Naive thymus-derived CD8-positive, alpha-beta T cell (primary cell): ENCODE data around the gene SLC16A3. TPM values are rescaled to one million over a fixed set of nuclear protein-coding genes. Genes with fewer than 3 reads are reported as not detected.
"Not testable (repeated sequence)": the region's sequence is repeated elsewhere in the genome, so short reads cannot be mapped to it uniquely, and the experiment has no call there.

ENCODE experiments used
- ATAC-seq, 2 donors: fragments of 150-1000 bp; cut with Tn5 transposase in 1 of 2; sonication (Bioruptor Pico), chemical (Tn5 transposase) in 1 of 2; 1 replicate in 1 of 2; 2 replicates in 1 of 2; pipeline ENCODE4 v1.10.0; 2021; ENCODE audit warnings: mild to moderate bottlenecking in 2 of 2, moderate library complexity in 2 of 2
- POLR2A ChIA-PET: fragments of 350-600 bp; sonication (Branson Sonifier 250); formaldehyde crosslinking; loops from one replicate; lab custom pipeline; 2021; ENCODE audit warnings: antibody characterized with exemption; lab: Charles Lee
- DNase-seq, 10 donors: peaks; one replicate each; pipeline versions ENCODE4 v3.0.0 to v3.0.0-alpha.2; 2020 to 2022
- H3K27ac Mint-ChIP-seq, 10 donors: one replicate each; pipeline ENCODE4 v1.8.0; 2020 to 2022; ENCODE audit warnings: mild to moderate bottlenecking in 10 of 10, mixed read lengths in 10 of 10, moderate library complexity in 4 of 10, inconsistent platforms in 1 of 10
- H3K27me3 Mint-ChIP-seq, 5 donors: one replicate each; pipeline ENCODE4 v1.8.0; 2021 to 2022; ENCODE audit warnings: mixed read lengths in 5 of 5
- H3K36me3 Mint-ChIP-seq, 3 donors: one replicate each; pipeline ENCODE4 v1.8.0; 2020 to 2022; ENCODE audit warnings: mixed read lengths in 3 of 3, mild to moderate bottlenecking in 2 of 3, inconsistent platforms in 1 of 3
- H3K4me1 Mint-ChIP-seq, 4 donors: one replicate each; pipeline ENCODE4 v1.8.0; 2021 to 2022; ENCODE audit warnings: mixed read lengths in 4 of 4
- H3K4me3 Mint-ChIP-seq, 10 donors: one replicate each; pipeline ENCODE4 v1.8.0; 2020 to 2022; ENCODE audit warnings: mild to moderate bottlenecking in 10 of 10, mixed read lengths in 10 of 10, moderate library complexity in 6 of 10, inconsistent platforms in 1 of 10
- H3K9me3 Mint-ChIP-seq, 9 donors: one replicate each; pipeline ENCODE4 v1.8.0; 2020 to 2022; ENCODE audit warnings: mixed read lengths in 9 of 9, mild to moderate bottlenecking in 3 of 9, inconsistent platforms in 1 of 9, moderate library complexity in 1 of 9
- polyA plus RNA-seq, 3 donors: library from polyadenylated mRNA; unstranded; fragments of 300-500 nt; fragmentation: Illumina TruSeq; gene quantifications; one replicate each; pipeline ENCODE4 v1.2.3, GENCODE V29; 2021
- total RNA-seq, 8 experiments: library from RNA in 2 of 8; stranded (reverse) in 2 of 8; gene quantifications; one replicate each; pipeline ENCODE4 v1.2.3 and lab custom pipeline; 2021 to 2026

Gene SLC16A3
- total and polyA plus RNA-seq, 5 experiments from 2014 or later = 0.91 to 11.6 (median 1.5) TPM

- H3K4me1 Mint-ChIP-seq = peaks cover 26 to 43% (median 33%) of the 10 kb centered on the region in 4 donors
- no peak for DNase-seq
- peaks cover 0 to 82% (median 33%) of the 10 kb centered on the region in 3 donors for H3K36me3 Mint-ChIP-seq
- no peaks in the 10 kb centered on the region for H3K9me3 Mint-ChIP-seq
- POLR2A ChIA-PET = interaction anchor here (0.7 kb wide), 1 partner anchor 15 kb away, joined by 3 read pairs; no protein-coding TSS in a partner anchor
- H3K27me3 Mint-ChIP-seq = no peaks in the 10 kb centered on the region
- no peak for ATAC-seq
- H3K27ac Mint-ChIP-seq = peak overlapping the region; percentile 13 to 97 (median 84)
- H3K4me3 Mint-ChIP-seq = no peak overlapping the region
Measured at GRCh38 chr17:82256242-82256885, 27.5 kb downstream of the SLC16A3 start.

- Mint-ChIP-seq H3K4me1 (peaks cover 27 to 52% (median 34%) of the 10 kb centered on the region in 4 donors), H3K36me3 (peaks cover 0 to 82% (median 25%) of the 10 kb centered on the region in 3 donors), H3K9me3 (no peaks in the 10 kb centered on the region), H3K4me3 (peak overlapping the region in 2 of 10 donors; percentile 33 to 47), H3K27me3 (no peaks in the 10 kb centered on the region), H3K27ac (peak overlapping the region; percentile 80 to 98 (median 92))
- ATAC-seq = peak; percentile 89 to 98
- POLR2A ChIA-PET = no interaction called here
- peak; percentile 41 to 75 (median 60) for DNase-seq
Measured at GRCh38 chr17:82257473-82257872, 28.6 kb downstream of the SLC16A3 start.

- H3K27ac Mint-ChIP-seq = peak overlapping the region; percentile 43 to 75 (median 58)
- ATAC-seq (no peak), DNase-seq (no peak)
- POLR2A ChIA-PET = no interaction called here
- H3K9me3 Mint-ChIP-seq = no peaks in the 10 kb centered on the region
- H3K27me3 Mint-ChIP-seq = no peaks in the 10 kb centered on the region
- peaks cover 0 to 81% (median 16%) of the 10 kb centered on the region in 3 donors for H3K36me3 Mint-ChIP-seq
- no peak overlapping the region for H3K4me3 Mint-ChIP-seq
- peaks cover 29 to 55% (median 36%) of the 10 kb centered on the region in 4 donors for H3K4me1 Mint-ChIP-seq
Measured at GRCh38 chr17:82258555-82258954, 29.7 kb downstream of the SLC16A3 start.

- DNase-seq, ATAC-seq, H3K4me3 Mint-ChIP-seq, H3K27me3 Mint-ChIP-seq, POLR2A ChIA-PET, H3K9me3 Mint-ChIP-seq: not testable (repeated sequence)
- Mint-ChIP-seq H3K4me1 (peaks cover 29 to 58% (median 38%) of the 10 kb centered on the region in 4 donors), H3K36me3 (peaks cover 0 to 96% (median 18%) of the 10 kb centered on the region in 3 donors), H3K27ac (peak overlapping the region in 7 of 10 donors; percentile 5 to 88 (median 71))
Measured at GRCh38 chr17:82259972-82260961, 31.4 kb downstream of the SLC16A3 start.

GRCh38 chr17:82262344-82262743, 33.5 kb downstream of the SLC16A3 start:
- peak overlapping the region in 8 of 10 donors; percentile 26 to 75 (median 60) for H3K27ac Mint-ChIP-seq
- no peaks in the 10 kb centered on the region for H3K27me3 Mint-ChIP-seq
- H3K4me1 Mint-ChIP-seq = peaks cover 33 to 58% (median 37%) of the 10 kb centered on the region in 4 donors
- ATAC-seq = no peak
- no peak for DNase-seq
- no peaks in the 10 kb centered on the region for H3K9me3 Mint-ChIP-seq
- no peak overlapping the region for H3K4me3 Mint-ChIP-seq
- H3K36me3 Mint-ChIP-seq = peaks cover 0 to 96% (median 9%) of the 10 kb centered on the region in 3 donors
- POLR2A ChIA-PET = no interaction called here

- H3K4me3 Mint-ChIP-seq = no peak overlapping the region
- H3K36me3 Mint-ChIP-seq = peaks cover 0 to 93% (median 8%) of the 10 kb centered on the region in 3 donors
- no peak for ATAC-seq
- H3K27ac Mint-ChIP-seq = peak overlapping the region in 2 of 10 donors; percentile 34 to 82
- peaks cover 31 to 64% (median 41%) of the 10 kb centered on the region in 4 donors for H3K4me1 Mint-ChIP-seq
- no peak for DNase-seq
- no peaks in the 10 kb centered on the region for H3K9me3 Mint-ChIP-seq
- POLR2A ChIA-PET = no interaction called here
- H3K27me3 Mint-ChIP-seq = no peaks in the 10 kb centered on the region
Measured at GRCh38 chr17:82263641-82264040, 34.8 kb downstream of the SLC16A3 start.

GRCh38 chr17:82266142-82266541, 37.3 kb downstream of the SLC16A3 start:
- Mint-ChIP-seq H3K9me3 (no peaks in the 10 kb centered on the region), H3K27me3 (no peaks in the 10 kb centered on the region), H3K4me1 (peaks cover 30 to 71% (median 56%) of the 10 kb centered on the region in 4 donors), H3K4me3 (peak overlapping the region in 4 of 10 donors; percentile 2 to 52 (median 10)), H3K27ac (peak overlapping the region in 9 of 10 donors; percentile 26 to 82 (median 63)), H3K36me3 (peaks cover 0 to 90% (median 8%) of the 10 kb centered on the region in 3 donors)
- ATAC-seq (no peak), DNase-seq (no peak)
- POLR2A ChIA-PET = interaction anchor here (0.7 kb wide), 1 partner anchor 50 kb away, joined by 7 read pairs; no protein-coding TSS in a partner anchor

GRCh38 chr17:82267575-82268379, 38.9 kb downstream of the SLC16A3 start:
- Mint-ChIP-seq H3K9me3 (no peaks in the 10 kb centered on the region), H3K4me1 (peaks cover 35 to 71% (median 68%) of the 10 kb centered on the region in 4 donors), H3K27me3 (no peaks in the 10 kb centered on the region), H3K4me3 (peak overlapping the region in 9 of 10 donors; percentile 25 to 91 (median 55)), H3K27ac (peak overlapping the region; percentile 40 to 90 (median 87)), H3K36me3 (peaks cover 5 to 87% (median 8%) of the 10 kb centered on the region in 3 donors)
- peak in 3 of 10 donors; percentile 15 to 25 (median 22) for DNase-seq
- ATAC-seq = peak; percentile 13 to 24
- POLR2A ChIA-PET = no interaction called here

GRCh38 chr17:82269138-82269881, 40.5 kb downstream of the SLC16A3 start:
- H3K9me3 Mint-ChIP-seq = no peaks in the 10 kb centered on the region
- ATAC-seq = no peak
- DNase-seq = no peak
- H3K4me3 Mint-ChIP-seq = peak overlapping the region; percentile 9 to 99 (median 85)
- peaks cover 5 to 75% (median 6%) of the 10 kb centered on the region in 3 donors for H3K36me3 Mint-ChIP-seq
- H3K27ac Mint-ChIP-seq = peak overlapping the region; percentile 74 to 94 (median 88)
- H3K4me1 Mint-ChIP-seq = peaks cover 35 to 70% (median 67%) of the 10 kb centered on the region in 4 donors
- POLR2A ChIA-PET = interaction anchor here (1.0 to 6.7 kb wide), 4 partner anchors 23 to 48 kb away, joined by 3 to 50 read pairs (median 4); partner anchors contain the start of gene CD7
- no peaks in the 10 kb centered on the region for H3K27me3 Mint-ChIP-seq

- peaks cover 35 to 70% (median 69%) of the 10 kb centered on the region in 4 donors for H3K4me1 Mint-ChIP-seq
- DNase-seq = peak in 6 of 10 donors; percentile 18 to 59 (median 40)
- H3K27me3 Mint-ChIP-seq = no peaks in the 10 kb centered on the region
- H3K27ac Mint-ChIP-seq = peak overlapping the region; percentile 62 to 94 (median 88)
- ATAC-seq = peak; percentile 39 to 55
- no peaks in the 10 kb centered on the region for H3K9me3 Mint-ChIP-seq
- peaks cover 5 to 68% (median 6%) of the 10 kb centered on the region in 3 donors for H3K36me3 Mint-ChIP-seq
- peak overlapping the region; percentile 47 to 99 (median 94) for H3K4me3 Mint-ChIP-seq
- POLR2A ChIA-PET = interaction anchor here (0.5 to 6.7 kb wide), 5 partner anchors 22 to 59 kb away, joined by 3 to 50 read pairs (median 6); partner anchors contain the start of gene CD7
Measured at GRCh38 chr17:82269882-82270500, 41.1 kb downstream of the SLC16A3 start.
